ENCODE measurements around the gene PBXIP1. TPM values are rescaled to one million over a fixed set of nuclear protein-coding genes. Genes with fewer than 3 reads are reported as not detected.

Gene PBXIP1
- total and polyA plus RNA-seq, 2 of the 13 experiments (the other 11 are each of a cell fraction or from before 2014, with no cell fraction given), result 16.3 to 31.9 TPM

DNA sequence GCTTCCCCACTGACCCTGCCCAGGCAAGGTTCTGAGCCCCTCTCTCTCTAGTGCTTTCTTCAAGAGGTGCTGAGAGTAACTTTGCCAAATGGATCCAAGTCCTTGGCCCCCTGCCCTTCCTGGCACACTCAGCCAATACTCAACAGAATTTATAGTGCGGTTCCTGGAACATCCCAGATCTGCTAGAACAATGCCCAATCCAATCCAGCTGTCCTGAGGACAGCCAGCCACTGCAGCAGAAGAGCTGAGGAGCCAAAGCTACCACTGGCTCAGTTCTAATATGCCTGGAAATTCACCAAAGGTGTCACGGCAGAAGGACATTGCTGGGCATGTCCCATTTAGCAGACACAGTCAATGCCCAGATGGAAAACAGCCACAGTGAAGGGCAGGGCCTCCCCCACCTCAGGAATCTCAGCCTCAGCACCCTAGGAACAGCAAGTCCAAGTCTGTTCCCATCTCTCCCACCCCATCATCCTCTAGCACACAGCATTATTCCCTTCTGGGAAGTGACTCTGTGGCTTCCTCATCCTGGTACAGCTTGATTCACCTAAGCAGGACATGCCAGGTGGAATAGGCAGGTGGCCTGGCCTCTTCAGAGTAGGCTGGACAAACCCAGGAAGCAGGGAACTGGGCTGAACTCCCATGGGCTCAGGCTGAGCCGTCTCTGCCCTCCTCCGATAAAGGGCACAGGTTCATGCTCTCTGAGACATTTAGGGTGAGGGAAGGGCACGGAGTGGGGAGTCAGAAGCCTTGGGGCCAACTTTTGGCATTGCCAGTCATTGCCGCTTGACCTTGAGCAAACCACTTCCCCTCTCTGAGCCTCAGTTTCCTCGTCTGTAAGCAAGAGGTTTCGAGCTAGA, 44.0 kb downstream of the PBXIP1 start:
- TF ChIP-seq MLLT10 (CRISPR knock-in tag; IDR thresholded peaks at IDR 0.05) (no peak), KMT2B (CRISPR knock-in tag; IDR thresholded peaks at IDR 0.05) (no peak), TCF12 (IDR thresholded peaks at IDR 0.05) (no peak), TCF12 (CRISPR knock-in tag; IDR thresholded peaks at IDR 0.05) (no peak), GZF1 (CRISPR knock-in tag; IDR thresholded peaks at IDR 0.05) (no peak), ZBTB39 (CRISPR knock-in tag; IDR thresholded peaks at IDR 0.05) (no peak), IKZF4 (CRISPR knock-in tag; IDR thresholded peaks at IDR 0.05; ENCODE audit: borderline replicate concordance, low read depth, not compliant biosample characterization) (no peak), KDM5B (CRISPR knock-in tag; IDR thresholded peaks at IDR 0.05; ENCODE audit: borderline replicate concordance) (no peak), SAP130 (CRISPR knock-in tag; IDR thresholded peaks at IDR 0.05; ENCODE audit: low read depth) (no peak), ZC3H13 (CRISPR knock-in tag; IDR thresholded peaks at IDR 0.05) (no peak), HNRNPH1 (optimal IDR thresholded peaks at IDR 0.05; ENCODE audit: low read depth, low read length) (no peak), KDM6A (CRISPR knock-in tag; IDR thresholded peaks at IDR 0.05; ENCODE audit: low read depth) (no peak), FLYWCH1 (CRISPR knock-in tag; IDR thresholded peaks at IDR 0.05) (no peak), ZNF317 (CRISPR knock-in tag; IDR thresholded peaks at IDR 0.05) (no peak)
- TF ChIP-seq, protein P1, sequence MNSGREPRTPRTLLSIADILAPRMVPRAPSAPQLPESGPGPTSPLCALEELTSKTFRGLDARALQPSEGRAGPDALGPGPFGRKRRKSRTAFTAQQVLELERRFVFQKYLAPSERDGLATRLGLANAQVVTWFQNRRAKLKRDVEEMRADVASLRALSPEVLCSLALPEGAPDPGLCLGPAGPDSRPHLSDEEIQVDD (CRISPR knock-in tag; IDR thresholded peaks at IDR 0.05; ENCODE audit: borderline replicate concordance), result no peak
- TF ChIP-seq, protein P2, sequence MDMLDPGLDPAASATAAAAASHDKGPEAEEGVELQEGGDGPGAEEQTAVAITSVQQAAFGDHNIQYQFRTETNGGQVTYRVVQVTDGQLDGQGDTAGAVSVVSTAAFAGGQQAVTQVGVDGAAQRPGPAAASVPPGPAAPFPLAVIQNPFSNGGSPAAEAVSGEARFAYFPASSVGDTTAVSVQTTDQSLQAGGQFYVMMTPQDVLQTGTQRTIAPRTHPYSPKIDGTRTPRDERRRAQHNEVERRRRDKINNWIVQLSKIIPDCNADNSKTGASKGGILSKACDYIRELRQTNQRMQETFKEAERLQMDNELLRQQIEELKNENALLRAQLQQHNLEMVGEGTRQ (IDR thresholded peaks at IDR 0.05; ENCODE audit: low read depth, low read length), result no peak
- TF ChIP-seq, protein P2 (CRISPR knock-in tag; IDR thresholded peaks at IDR 0.05; ENCODE audit: borderline replicate concordance), result no peak
- TF ChIP-seq, protein P3, sequence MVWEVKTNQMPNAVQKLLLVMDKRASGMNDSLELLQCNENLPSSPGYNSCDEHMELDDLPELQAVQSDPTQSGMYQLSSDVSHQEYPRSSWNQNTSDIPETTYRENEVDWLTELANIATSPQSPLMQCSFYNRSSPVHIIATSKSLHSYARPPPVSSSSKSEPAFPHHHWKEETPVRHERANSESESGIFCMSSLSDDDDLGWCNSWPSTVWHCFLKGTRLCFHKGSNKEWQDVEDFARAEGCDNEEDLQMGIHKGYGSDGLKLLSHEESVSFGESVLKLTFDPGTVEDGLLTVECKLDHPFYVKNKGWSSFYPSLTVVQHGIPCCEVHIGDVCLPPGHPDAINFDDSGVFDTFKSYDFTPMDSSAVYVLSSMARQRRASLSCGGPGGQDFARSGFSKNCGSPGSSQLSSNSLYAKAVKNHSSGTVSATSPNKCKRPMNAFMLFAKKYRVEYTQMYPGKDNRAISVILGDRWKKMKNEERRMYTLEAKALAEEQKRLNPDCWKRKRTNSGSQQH (CRISPR knock-in tag; IDR thresholded peaks at IDR 0.05; ENCODE audit: low read depth), result no peak
- no TSS peak for BruUV-seq (replicated peaks)

More for the DNA sequence above, 44.0 kb downstream of the PBXIP1 start:
- Histone ChIP-seq H4K20me1 (ENCODE audit: insufficient read depth, low read length) (no peaks in the 10 kb centered on the region), H2AFZ (ENCODE audit: low read length) (no peak overlapping the region), H3K36me3 (replicated peaks in 1 of 2; ENCODE audit: control insufficient read depth in 1 of 2, insufficient read depth in 2 of 2, low read length in 2 of 2) (no peaks in the 10 kb centered on the region), H3K9me3 (ENCODE audit: low read length) (no peaks in the 10 kb centered on the region), H3K4me3 (replicated peaks in 1 of 3; ENCODE audit: insufficient read depth in 1 of 3, low read depth in 2 of 3, low read length in 3 of 3) (no peak overlapping the region), H3K79me2 (ENCODE audit: insufficient read depth, low read length) (no peaks in the 10 kb centered on the region), H3K4me1 (ENCODE audit: insufficient read depth, low read length) (peaks cover 42% of the 10 kb centered on the region), H3K9ac (ENCODE audit: insufficient read depth, low read depth, low read length) (no peak overlapping the region), H3K27ac (ENCODE audit: extremely low read length, insufficient read depth, low read length) (no peak overlapping the region), H3K27me3 (ENCODE audit: control insufficient read depth in 1 of 2, insufficient read depth in 2 of 2, low read length in 2 of 2) (no peaks in the 10 kb centered on the region), H3K4me2 (ENCODE audit: low read depth, low read length) (no peak overlapping the region)
- 44% methylated on average over 5 of the region's 8 CpGs for WGBS (ENCODE audit: low lambda C conversion rate)
- no peak for ATAC-seq
- ChIA-PET POLR2A (interaction anchor here (1.5 kb wide), 1 partner anchor 33 kb away, joined by 4 read pairs; no protein-coding TSS in a partner anchor), CTCF (ENCODE audit: low intra/inter-chr PET ratio, low total read pairs) (no interaction called here)
- FAIRE-seq, result no peak
- in situ Hi-C loops (cut with HindIII; ENCODE audit: extremely low pct_ligation_motif_present, low pct_unique_long_range_greater_than_20kb) (no loop called here), intact Hi-C loops (cut with micrococcal nuclease; ENCODE audit: unreplicated experiment) (no loop called here)
- no peak for DNase-seq (ENCODE audit: low spot score)
